ENCODE results near the gene SLC40A1.

DNA sequence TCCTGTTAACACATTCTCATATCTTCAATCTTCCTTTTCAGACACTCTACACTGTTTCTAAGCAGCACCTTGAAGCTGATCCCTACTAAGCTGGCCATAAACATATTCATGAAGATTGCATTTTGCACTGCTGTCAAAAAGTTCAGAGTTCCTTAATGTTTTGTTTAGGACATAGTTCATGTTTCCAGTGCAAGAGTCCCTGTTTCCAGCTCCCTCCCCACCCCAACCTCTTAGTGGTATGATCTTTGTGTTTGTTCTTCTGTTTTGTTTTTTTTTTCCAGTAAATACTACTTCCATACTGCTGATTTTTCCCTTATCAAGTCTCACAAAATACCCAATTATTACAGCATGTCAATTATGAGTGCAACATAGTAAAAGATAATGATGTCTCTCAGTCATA lies 4.1 kb upstream of the SLC40A1 start:
- TF ChIP-seq POLR2AphosphoS5 (IDR thresholded peaks at IDR 0.05), result no peak
- TF ChIP-seq, protein P1, sequence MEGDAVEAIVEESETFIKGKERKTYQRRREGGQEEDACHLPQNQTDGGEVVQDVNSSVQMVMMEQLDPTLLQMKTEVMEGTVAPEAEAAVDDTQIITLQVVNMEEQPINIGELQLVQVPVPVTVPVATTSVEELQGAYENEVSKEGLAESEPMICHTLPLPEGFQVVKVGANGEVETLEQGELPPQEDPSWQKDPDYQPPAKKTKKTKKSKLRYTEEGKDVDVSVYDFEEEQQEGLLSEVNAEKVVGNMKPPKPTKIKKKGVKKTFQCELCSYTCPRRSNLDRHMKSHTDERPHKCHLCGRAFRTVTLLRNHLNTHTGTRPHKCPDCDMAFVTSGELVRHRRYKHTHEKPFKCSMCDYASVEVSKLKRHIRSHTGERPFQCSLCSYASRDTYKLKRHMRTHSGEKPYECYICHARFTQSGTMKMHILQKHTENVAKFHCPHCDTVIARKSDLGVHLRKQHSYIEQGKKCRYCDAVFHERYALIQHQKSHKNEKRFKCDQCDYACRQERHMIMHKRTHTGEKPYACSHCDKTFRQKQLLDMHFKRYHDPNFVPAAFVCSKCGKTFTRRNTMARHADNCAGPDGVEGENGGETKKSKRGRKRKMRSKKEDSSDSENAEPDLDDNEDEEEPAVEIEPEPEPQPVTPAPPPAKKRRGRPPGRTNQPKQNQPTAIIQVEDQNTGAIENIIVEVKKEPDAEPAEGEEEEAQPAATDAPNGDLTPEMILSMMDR (IDR thresholded peaks at IDR 0.05), result no peak
- no peak for TF ChIP-seq POLR2A (IDR thresholded peaks at IDR 0.05)

Measured in sigmoid colon (tissue), 4 donors.